Peyer's patch (tissue), 4 donors: Measurements from ENCODE around the gene SMIM21.

Source experiments
- CTCF ChIP-seq, 6 experiments: fragments of 450-650 bp in 4 of 6; fragments of 200-600 bp in 2 of 6; sonication (generic) in 1 of 6; IDR thresholded peaks; one replicate each; pipeline ENCODE4 v1.5.1; 2017 to 2019; ENCODE audit warnings: antibody characterized with exemption in 6 of 6, mild to moderate bottlenecking in 3 of 6, moderate library complexity in 1 of 6
- POLR2A ChIP-seq, 2 donors: fragments of 450-650 bp; IDR thresholded peaks; one replicate each; pipeline ENCODE4 v1.5.1; 2017; ENCODE audit warnings: antibody characterized with exemption in 2 of 2, mild to moderate bottlenecking in 2 of 2, moderate library complexity in 2 of 2

- TF ChIP-seq CTCF (IDR thresholded peaks at IDR 0.05) = no peak
- TF ChIP-seq POLR2A (IDR thresholded peaks at IDR 0.05) = no peak
Observed at GRCh38 chr18:75467281-75467795, 39.8 kb upstream of the SMIM21 start.
